ENCODE results near the gene KRT6C.

DNA sequence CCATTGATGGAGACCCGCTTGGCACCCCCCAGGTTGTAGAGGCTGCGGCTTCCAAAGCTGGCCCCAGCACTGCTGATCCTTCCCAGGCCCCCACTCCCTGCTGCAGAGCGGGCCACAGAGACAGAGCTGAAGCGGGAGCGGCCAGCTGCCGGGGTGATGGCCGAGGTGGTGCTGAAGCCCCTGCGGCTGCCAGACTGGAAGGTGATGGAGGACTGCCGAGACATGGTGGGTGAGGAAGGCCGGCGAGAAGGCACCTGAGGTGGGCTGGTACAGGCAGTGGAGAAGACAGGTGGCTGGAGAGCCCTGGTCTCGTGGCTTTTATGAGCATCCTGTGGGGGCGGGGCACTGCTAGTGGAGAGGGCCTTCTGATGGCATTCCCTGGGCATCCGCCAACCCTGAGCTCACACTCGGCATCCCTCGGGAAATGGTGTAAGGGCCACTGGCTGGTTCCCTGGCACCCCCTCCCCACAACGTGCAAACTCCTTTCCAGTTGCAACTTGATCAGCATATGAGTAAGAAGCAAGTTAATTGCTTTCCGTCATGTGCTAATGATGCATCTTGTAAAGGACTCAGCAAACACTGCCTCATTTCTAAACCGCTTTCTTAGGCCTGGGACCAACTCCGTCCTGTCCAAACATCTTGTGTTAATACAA lies 39.4 kb downstream of the KRT6C start, which contains the start of gene KRT75:
- TF ChIP-seq POLR2A (IDR thresholded peaks at IDR 0.05) = no peak
- TF ChIP-seq, protein P1, sequence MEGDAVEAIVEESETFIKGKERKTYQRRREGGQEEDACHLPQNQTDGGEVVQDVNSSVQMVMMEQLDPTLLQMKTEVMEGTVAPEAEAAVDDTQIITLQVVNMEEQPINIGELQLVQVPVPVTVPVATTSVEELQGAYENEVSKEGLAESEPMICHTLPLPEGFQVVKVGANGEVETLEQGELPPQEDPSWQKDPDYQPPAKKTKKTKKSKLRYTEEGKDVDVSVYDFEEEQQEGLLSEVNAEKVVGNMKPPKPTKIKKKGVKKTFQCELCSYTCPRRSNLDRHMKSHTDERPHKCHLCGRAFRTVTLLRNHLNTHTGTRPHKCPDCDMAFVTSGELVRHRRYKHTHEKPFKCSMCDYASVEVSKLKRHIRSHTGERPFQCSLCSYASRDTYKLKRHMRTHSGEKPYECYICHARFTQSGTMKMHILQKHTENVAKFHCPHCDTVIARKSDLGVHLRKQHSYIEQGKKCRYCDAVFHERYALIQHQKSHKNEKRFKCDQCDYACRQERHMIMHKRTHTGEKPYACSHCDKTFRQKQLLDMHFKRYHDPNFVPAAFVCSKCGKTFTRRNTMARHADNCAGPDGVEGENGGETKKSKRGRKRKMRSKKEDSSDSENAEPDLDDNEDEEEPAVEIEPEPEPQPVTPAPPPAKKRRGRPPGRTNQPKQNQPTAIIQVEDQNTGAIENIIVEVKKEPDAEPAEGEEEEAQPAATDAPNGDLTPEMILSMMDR (IDR thresholded peaks at IDR 0.05) = no peak

All from heart left ventricle (tissue), 13 donors.